Colonic mucosa (tissue), 4 donors: ENCODE results near the gene FAM83D. TPM values are rescaled to one million over a fixed set of nuclear protein-coding genes. Genes with fewer than 3 reads are reported as not detected.

Experiments used
- DNase-seq: peaks from one replicate; pipeline ENCODE4 v3.0.0-alpha.2; 2020
- H3K27ac ChIP-seq: fragments of 200-600 bp; one replicate; pipeline ENCODE4 v1.8.0; 2021
- H3K27me3 ChIP-seq: fragments of 200-600 bp; one replicate; pipeline ENCODE4 v1.8.0; 2021
- H3K36me3 ChIP-seq: fragments of 200-600 bp; one replicate; pipeline ENCODE4 v1.8.0; 2021
- H3K4me1 ChIP-seq: fragments of 200-600 bp; one replicate; pipeline ENCODE4 v1.8.0; 2021; ENCODE audit warnings: mild to moderate bottlenecking
- H3K4me3 ChIP-seq: fragments of 200-600 bp; one replicate; pipeline ENCODE4 v1.8.0; 2021
- H3K9ac ChIP-seq, 2 donors: one replicate each; pipeline ENCODE4 v1.7.0; 2013; ENCODE audit warnings: control low read depth in 2 of 2, low read depth in 2 of 2, low read length in 2 of 2
- H3K9me3 ChIP-seq: fragments of 200-600 bp; one replicate; pipeline ENCODE4 v1.8.0; 2021
- CTCF ChIP-seq: fragments of 200-600 bp; IDR thresholded peaks from one replicate; pipeline ENCODE4 v1.8.0; 2022; ENCODE audit warnings: antibody characterized with exemption, mild to moderate bottlenecking
- intact Hi-C: fragments of 100-400 bp; cut with DNase I; formaldehyde crosslinking; loops from one replicate; pipeline ENCODE4 v1.14.1; 2022
- total RNA-seq, 2 donors: library from RNA; stranded (reverse); fragmentation: NEBNext Ultra II Directional in 1 of 2; extraction: Animal tissue kit (Norgen Biotek cat#: 25700) in 1 of 2; gene quantifications; one replicate each; pipeline ENCODE4 v1.2.1, GENCODE V29; 2021
- donor health status: healthy.
- donor health status: DM: no; HTN: no; CAD: no.
- donor health status: DM: no; HTN: no; CAD: no.

Gene FAM83D
- total RNA-seq, 2 donors from 2014 or later = 25.5 to 32.6 TPM

GRCh38 chr20:38907918-38908677 is 18.1 kb upstream of the FAM83D start:
- no peak for DNase-seq
- no peak overlapping the region for H3K27ac ChIP-seq
- TF ChIP-seq CTCF = no peak
- H3K9ac ChIP-seq = no peak overlapping the region
- no peaks in the 10 kb centered on the region for H3K4me1 ChIP-seq
- no peaks in the 10 kb centered on the region for H3K9me3 ChIP-seq
- H3K4me3 ChIP-seq = no peak overlapping the region
- no peaks in the 10 kb centered on the region for H3K36me3 ChIP-seq
- intact Hi-C loops = no loop called here
- H3K27me3 ChIP-seq = no peaks in the 10 kb centered on the region

- Histone ChIP-seq H3K9ac (no peak overlapping the region), H3K36me3 (no peaks in the 10 kb centered on the region), H3K9me3 (no peaks in the 10 kb centered on the region), H3K27ac (no peak overlapping the region), H3K4me3 (no peak overlapping the region), H3K4me1 (no peaks in the 10 kb centered on the region), H3K27me3 (no peaks in the 10 kb centered on the region)
- no peak for DNase-seq
- no peak for TF ChIP-seq CTCF
- intact Hi-C loops = no loop called here
Measured at GRCh38 chr20:38915355-38915754, 10.9 kb upstream of the FAM83D start.

- no peaks in the 10 kb centered on the region for H3K4me1 ChIP-seq
- TF ChIP-seq CTCF = no peak
- H3K9me3 ChIP-seq = no peaks in the 10 kb centered on the region
- H3K36me3 ChIP-seq = no peaks in the 10 kb centered on the region
- H3K4me3 ChIP-seq = no peak overlapping the region
- no peaks in the 10 kb centered on the region for H3K27me3 ChIP-seq
- no peak for DNase-seq
- intact Hi-C loops = no loop called here
- H3K9ac ChIP-seq = no peak overlapping the region
- H3K27ac ChIP-seq = no peak overlapping the region
Measured at GRCh38 chr20:38917657-38918056, 8.6 kb upstream of the FAM83D start.

- TF ChIP-seq CTCF = no peak
- no peaks in the 10 kb centered on the region for H3K9me3 ChIP-seq
- no peaks in the 10 kb centered on the region for H3K36me3 ChIP-seq
- intact Hi-C loops = no loop called here
- no peak overlapping the region for H3K27ac ChIP-seq
- H3K4me3 ChIP-seq = no peak overlapping the region
- H3K4me1 ChIP-seq = no peaks in the 10 kb centered on the region
- H3K27me3 ChIP-seq = no peaks in the 10 kb centered on the region
- no peak overlapping the region for H3K9ac ChIP-seq
- DNase-seq = no peak
Measured at GRCh38 chr20:38918172-38918571, 8.0 kb upstream of the FAM83D start.

GRCh38 chr20:38919683-38920082 is 6.5 kb upstream of the FAM83D start:
- no peak for TF ChIP-seq CTCF
- no peak for DNase-seq
- intact Hi-C loops = no loop called here
- H3K27me3 ChIP-seq = no peaks in the 10 kb centered on the region
- no peak overlapping the region for H3K4me3 ChIP-seq
- no peaks in the 10 kb centered on the region for H3K36me3 ChIP-seq
- no peak overlapping the region for H3K27ac ChIP-seq
- no peaks in the 10 kb centered on the region for H3K9me3 ChIP-seq
- no peaks in the 10 kb centered on the region for H3K4me1 ChIP-seq
- no peak overlapping the region for H3K9ac ChIP-seq
